IPS-NIHi7 (cell line): ENCODE results near the gene SEMA4G.

ENCODE experiments used
- DNase-seq: peaks from one replicate; pipeline ENCODE4 v3.0.0; 2012; ENCODE audit warnings: mixed read lengths; ENCODE audit errors: extremely low spot score

SEMA4G gene

GRCh38 chr10:100969187-100970075 is at the start of gene SEMA4G:
Gene SEMA4G (plus strand): TSS chr10:100969504. CDS start chr10:100972913, 3,409 bp downstream.
- peak; percentile 89 for DNase-seq

DNA sequence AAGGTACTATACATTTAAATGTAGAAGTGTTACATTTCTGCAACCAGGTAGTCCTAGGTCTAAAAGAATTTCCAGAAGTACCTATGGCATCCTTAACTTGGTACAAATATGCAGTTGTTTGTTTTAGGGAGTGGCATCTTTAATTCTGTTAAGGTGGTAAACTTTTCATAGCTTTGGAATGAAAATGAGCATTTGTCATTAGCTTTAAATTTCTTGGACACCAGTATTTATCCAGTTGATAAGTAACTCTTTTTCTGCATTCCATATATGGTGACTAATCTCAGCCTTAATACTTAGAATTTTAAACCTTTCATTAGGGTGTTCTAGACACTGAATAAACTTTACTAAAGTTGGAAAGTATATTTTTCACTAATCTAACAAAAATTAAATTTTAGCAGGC is 45.7 kb upstream of the SEMA4G start:
- DNase-seq = no peak

GRCh38 chr10:100927266-100927665 is 42.0 kb upstream of the SEMA4G start:
- DNase-seq = no peak

GRCh38 chr10:100928039-100928438 is 41.3 kb upstream of the SEMA4G start:
- DNase-seq = no peak

DNA sequence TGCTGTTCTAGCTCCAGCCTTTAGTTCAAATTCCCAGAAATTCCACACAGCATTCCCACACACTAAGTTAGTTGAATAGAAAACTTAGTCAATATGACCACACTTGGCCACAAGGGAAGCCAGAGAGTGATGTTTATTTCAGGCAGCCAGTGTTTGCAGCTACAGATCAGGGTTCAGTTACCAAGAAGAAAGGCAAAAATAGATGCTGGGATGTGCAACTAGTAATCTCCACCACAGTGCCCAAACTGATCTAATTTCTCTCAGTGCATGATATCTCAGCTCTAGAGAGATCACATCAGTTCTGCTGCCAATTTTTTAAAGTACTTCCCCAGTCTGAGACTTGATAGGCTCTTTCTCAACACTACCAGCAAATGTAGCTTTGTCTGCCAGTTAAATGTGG is 38.9 kb upstream of the SEMA4G start:
- no peak for DNase-seq

DNA sequence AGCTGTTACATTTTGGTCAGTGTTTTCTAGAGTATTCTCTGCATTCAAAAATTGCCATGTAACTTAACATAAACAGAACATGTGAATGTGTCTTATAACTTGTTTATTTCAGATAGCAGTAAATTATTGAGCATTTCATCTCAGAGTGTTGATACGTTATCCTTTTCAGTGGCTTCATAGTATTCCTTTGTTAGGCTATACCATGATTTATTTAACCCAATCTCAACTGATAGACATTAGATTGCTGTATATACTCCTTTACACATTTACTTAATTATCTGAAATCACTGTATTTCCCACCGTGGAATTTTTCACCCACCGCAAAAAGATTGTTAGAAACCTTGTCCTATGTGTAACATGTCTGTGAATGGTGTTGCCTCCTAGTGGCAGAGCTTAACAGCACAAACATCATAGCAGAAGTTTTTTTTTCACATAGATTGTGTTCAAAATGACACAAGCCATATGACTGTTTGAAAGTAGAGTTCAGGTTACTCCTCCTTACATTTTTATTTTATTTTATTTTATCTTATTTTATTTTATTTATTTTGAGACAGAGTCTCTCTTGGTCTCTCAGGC is 35.1 kb upstream of the SEMA4G start:
- no peak for DNase-seq

GRCh38 chr10:100939763-100940344 is 29.4 kb upstream of the SEMA4G start:
- no peak for DNase-seq

- DNase-seq = no peak
Observed at GRCh38 chr10:100942229-100942628, 27.1 kb upstream of the SEMA4G start.

DNA sequence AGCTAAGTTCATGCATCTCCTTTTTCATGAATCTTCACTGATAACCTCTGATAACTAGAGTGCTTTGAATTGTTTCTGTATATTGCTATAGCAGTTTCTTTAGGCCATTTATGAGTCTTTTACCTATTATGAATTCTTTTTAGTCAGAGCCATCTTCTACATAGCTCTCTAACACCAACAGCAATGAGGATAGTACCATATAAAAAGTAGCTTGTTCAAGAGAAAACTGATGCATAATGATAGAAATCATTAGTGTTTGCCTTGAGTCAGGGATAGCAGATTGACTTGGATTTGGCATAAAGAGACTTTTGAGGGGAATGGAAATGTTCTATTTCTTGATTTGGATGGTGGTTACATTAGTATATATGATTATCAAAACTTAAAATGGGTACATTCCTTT is 25.8 kb upstream of the SEMA4G start:
- no peak for DNase-seq

GRCh38 chr10:100945754-100946153 is 23.6 kb upstream of the SEMA4G start:
- no peak for DNase-seq

- no peak for DNase-seq
Observed at GRCh38 chr10:100948916-100949315, 20.4 kb upstream of the SEMA4G start.

DNA sequence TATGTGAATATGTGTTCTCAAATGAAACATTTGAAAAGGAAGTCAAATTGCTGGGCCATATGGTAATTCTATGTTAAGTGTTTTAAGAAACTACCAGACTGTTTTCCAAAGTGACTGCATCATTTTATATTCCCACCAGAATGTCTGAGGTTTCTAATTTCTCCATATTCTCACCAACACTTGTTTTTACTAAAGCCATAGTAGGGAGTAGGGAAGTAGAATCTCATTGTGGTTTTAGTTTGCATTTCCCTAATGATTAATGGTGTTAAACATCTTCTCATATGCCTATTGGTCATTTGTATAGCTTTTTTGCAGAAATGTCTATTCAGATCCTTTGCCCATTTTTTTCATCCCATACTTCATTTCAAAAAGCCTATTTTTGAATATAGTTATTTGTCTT is 9.1 kb upstream of the SEMA4G start:
- no peak for DNase-seq

GRCh38 chr10:100962351-100963080 is 6.8 kb upstream of the SEMA4G start:
- DNase-seq = no peak

- DNase-seq = no peak
Observed at GRCh38 chr10:100963826-100964225, 5.5 kb upstream of the SEMA4G start.

GRCh38 chr10:100965820-100966219 is 3.5 kb upstream of the SEMA4G start:
- no peak for DNase-seq

- no peak for DNase-seq
Observed at GRCh38 chr10:100966887-100967286, 2.4 kb upstream of the SEMA4G start.

DNA sequence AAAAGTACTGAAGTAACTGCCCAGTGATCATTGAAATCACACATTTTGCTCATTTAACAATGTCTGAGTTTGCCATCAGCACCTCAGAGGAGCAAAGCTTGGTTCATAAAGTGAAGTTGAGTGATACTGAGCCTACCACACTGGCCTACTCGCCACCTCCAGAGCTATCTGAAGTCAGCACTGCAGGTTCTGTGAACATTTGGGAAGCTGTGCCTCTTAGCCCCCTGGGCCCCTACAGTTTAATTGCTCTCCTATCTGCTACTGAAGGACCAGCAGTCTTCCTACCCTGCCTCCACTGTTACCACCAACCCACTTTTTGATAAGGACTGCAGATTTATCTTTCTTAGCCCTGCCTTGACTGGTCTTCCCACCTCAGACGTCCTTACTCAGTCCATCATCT is 2.0 kb upstream of the SEMA4G start:
- no peak for DNase-seq

- no peak for DNase-seq
Observed at GRCh38 chr10:100968062-100968736, 1.1 kb upstream of the SEMA4G start.

DNA sequence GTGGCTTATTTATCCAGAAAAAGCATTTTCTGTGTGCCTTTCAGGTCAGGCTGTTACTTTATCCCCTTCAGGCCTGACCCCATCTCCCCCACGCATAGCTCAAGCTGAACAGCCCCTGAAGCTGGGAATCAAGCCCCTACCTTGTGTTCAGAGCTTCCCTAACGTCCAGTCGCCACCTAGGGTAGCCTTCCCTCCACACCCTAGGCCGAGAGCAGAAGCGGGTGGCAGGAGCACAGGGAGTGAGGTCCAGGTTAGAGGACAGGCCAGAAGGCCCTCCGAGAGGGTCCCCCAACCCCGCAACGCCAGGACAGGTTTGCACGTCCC is 479 bp upstream of the SEMA4G start:
- no peak for DNase-seq

GRCh38 chr10:100970076-100970913 is 991 bp downstream of the SEMA4G start:
- DNase-seq = peak; percentile 70
